Stimulated activated CD4-positive, alpha-beta T cell treated with anti-CD3 and anti-CD28 coated beads, Interleukin-12 subunit alpha, Interleukin-12 subunit beta, amount 100 ng/mL, for 48 hours (primary cell): Measurements from ENCODE around the gene NFE2L3.
A peak's percentile ranks its signal among the peaks of the same experiment; 100 is the strongest.
"Not testable (repeated sequence)": the region's sequence is repeated elsewhere in the genome, so short reads cannot be mapped to it uniquely, and the experiment has no call there.

ENCODE experiments used
- DNase-seq, 3 donors: peaks; one replicate each; pipeline ENCODE4 v3.0.0-alpha.2; 2020; ENCODE audit warnings: low read depth in 2 of 3, low spot score in 1 of 3

The NFE2L3 gene

GRCh38 chr7:26186364-26187311 is 34.6 kb downstream of the NFE2L3 start:
- no peak for DNase-seq

GRCh38 chr7:26187380-26188205 is 35.6 kb downstream of the NFE2L3 start:
- no peak for DNase-seq

GRCh38 chr7:26188206-26188956 is 36.4 kb downstream of the NFE2L3 start:
- no peak for DNase-seq

- DNase-seq: no peak
These were observed 37.1 kb downstream of the NFE2L3 start for GRCh38 chr7:26188957-26189541.

- DNase-seq: no peak
These were observed 37.7 kb downstream of the NFE2L3 start for GRCh38 chr7:26189697-26190096.

GRCh38 chr7:26190417-26190869 is 38.4 kb downstream of the NFE2L3 start:
- DNase-seq: no peak

- DNase-seq: no peak
These were observed 39.4 kb downstream of the NFE2L3 start for GRCh38 chr7:26191233-26191973.

GRCh38 chr7:26191974-26192479 is 40.0 kb downstream of the NFE2L3 start:
- no peak for DNase-seq

GRCh38 chr7:26192485-26193087 is 40.6 kb downstream of the NFE2L3 start:
- DNase-seq: no peak

- no peak for DNase-seq
These were observed 41.6 kb downstream of the NFE2L3 start for GRCh38 chr7:26193432-26194207.

- DNase-seq: not testable (repeated sequence)
These were observed 42.8 kb downstream of the NFE2L3 start for GRCh38 chr7:26194764-26195163.

- DNase-seq: no peak
These were observed 43.2 kb downstream of the NFE2L3 start for GRCh38 chr7:26195182-26195581.

- DNase-seq: no peak
These were observed 44.1 kb downstream of the NFE2L3 start for GRCh38 chr7:26195867-26196657.

GRCh38 chr7:26197153-26198115 is 45.4 kb downstream of the NFE2L3 start:
- no peak for DNase-seq

GRCh38 chr7:26198133-26198780 is 46.3 kb downstream of the NFE2L3 start:
- DNase-seq: peak in 1 of 3 donors; percentile 55

GRCh38 chr7:26198781-26199169 is 46.8 kb downstream of the NFE2L3 start:
- DNase-seq: no peak
